ENCODE measurements around the gene LBR. TPM values are rescaled to one million over a fixed set of nuclear protein-coding genes. Genes with fewer than 3 reads are reported as not detected.
"Not testable (repeated sequence)": the region's sequence is repeated elsewhere in the genome, so short reads cannot be mapped to it uniquely, and the experiment has no call there.

The LBR gene
- total RNA-seq, 1 donor from 2014 or later: 37.1 TPM

GRCh38 chr1:225388372-225388771, 39.5 kb downstream of the LBR start:
- H3K27me3 ChIP-seq (ENCODE audit: control insufficient read depth, insufficient read depth, low read length): no peaks in the 10 kb centered on the region
- no peak overlapping the region for H3K4me3 ChIP-seq (ENCODE audit: low read depth, low read length)
- H3K36me3 ChIP-seq (ENCODE audit: control insufficient read depth, insufficient read depth, low read length): no peaks in the 10 kb centered on the region
- no peak for DNase-seq (ENCODE audit: low read depth)
- no peak for TF ChIP-seq CTCF (IDR thresholded peaks at IDR 0.05; ENCODE audit: insufficient read depth, low read length, poor library complexity, severe bottlenecking)

GRCh38 chr1:225386860-225387259, 41.0 kb downstream of the LBR start:
- not testable (repeated sequence) for H3K4me3 ChIP-seq (ENCODE audit: low read depth, low read length); H3K27me3 ChIP-seq (ENCODE audit: control insufficient read depth, insufficient read depth, low read length); H3K36me3 ChIP-seq (ENCODE audit: control insufficient read depth, insufficient read depth, low read length); DNase-seq (ENCODE audit: low read depth)

GRCh38 chr1:225380691-225381090, 47.1 kb downstream of the LBR start:
- H3K27me3 ChIP-seq (ENCODE audit: control insufficient read depth, insufficient read depth, low read length): no peaks in the 10 kb centered on the region
- TF ChIP-seq CTCF (IDR thresholded peaks at IDR 0.05; ENCODE audit: insufficient read depth, low read length, poor library complexity, severe bottlenecking): no peak
- no peak overlapping the region for H3K4me3 ChIP-seq (ENCODE audit: low read depth, low read length)
- no peak for DNase-seq (ENCODE audit: low read depth)
- H3K36me3 ChIP-seq (ENCODE audit: control insufficient read depth, insufficient read depth, low read length): no peaks in the 10 kb centered on the region

GRCh38 chr1:225378880-225379279, 49.0 kb downstream of the LBR start:
- TF ChIP-seq CTCF (IDR thresholded peaks at IDR 0.05; ENCODE audit: insufficient read depth, low read length, poor library complexity, severe bottlenecking): no peak
- peak; percentile 58 for DNase-seq (ENCODE audit: low read depth)

GRCh38 chr1:225374996-225375395, 52.8 kb downstream of the LBR start:
- no peak for DNase-seq (ENCODE audit: low read depth)
- Histone ChIP-seq H3K4me3 (ENCODE audit: low read depth, low read length) (no peak overlapping the region), H3K36me3 (ENCODE audit: control insufficient read depth, insufficient read depth, low read length) (no peaks in the 10 kb centered on the region), H3K27me3 (ENCODE audit: control insufficient read depth, insufficient read depth, low read length) (no peaks in the 10 kb centered on the region)
- TF ChIP-seq CTCF (IDR thresholded peaks at IDR 0.05; ENCODE audit: insufficient read depth, low read length, poor library complexity, severe bottlenecking): no peak

More at GRCh38 chr1:225378880-225379279, 49.0 kb downstream of the LBR start:
- H3K36me3 ChIP-seq (ENCODE audit: control insufficient read depth, insufficient read depth, low read length): no peaks in the 10 kb centered on the region
- H3K27me3 ChIP-seq (ENCODE audit: control insufficient read depth, insufficient read depth, low read length): no peaks in the 10 kb centered on the region
- no peak overlapping the region for H3K4me3 ChIP-seq (ENCODE audit: low read depth, low read length)

- H3K36me3 ChIP-seq (ENCODE audit: control insufficient read depth, insufficient read depth, low read length): no peaks in the 10 kb centered on the region
- no peak for DNase-seq (ENCODE audit: low read depth)
- no peak overlapping the region for H3K4me3 ChIP-seq (ENCODE audit: low read depth, low read length)
- no peak for TF ChIP-seq CTCF (IDR thresholded peaks at IDR 0.05; ENCODE audit: insufficient read depth, low read length, poor library complexity, severe bottlenecking)
- H3K27me3 ChIP-seq (ENCODE audit: control insufficient read depth, insufficient read depth, low read length): no peaks in the 10 kb centered on the region
Measured at GRCh38 chr1:225373155-225373554, 54.7 kb downstream of the LBR start.
